PC-9 (cell line): ENCODE data around the gene SLCO2B1. TPM values are rescaled to one million over a fixed set of nuclear protein-coding genes. Genes with fewer than 3 reads are reported as not detected.

Experiments
- BruUV-seq: library from RNA; stranded (reverse); fragments of 400-500 nt; replicated peaks from 2 replicates; lab custom pipeline; 2021; lab: Mats Ljungman, UMichigan
- CTCF ChIA-PET: fragments of 300-600 bp; sonication (Branson Sonifier 250); formaldehyde crosslinking; loops from one replicate; lab custom pipeline; 2022; ENCODE audit warnings: antibody characterized with exemption; lab: Charles Lee
- POLR2A ChIA-PET: fragments of 300-600 bp; sonication (Branson Sonifier 250); formaldehyde crosslinking; loops from one replicate; lab custom pipeline; 2022; ENCODE audit warnings: antibody characterized with exemption; ENCODE audit not compliant: unreplicated experiment; lab: Charles Lee
- DNase-seq, 2 experiments: peaks; one replicate each; pipeline versions ENCODE4 v3.0.0 to v3.0.0-alpha.2; 2015 to 2022; ENCODE audit warnings: mixed read lengths in 1 of 2
- H2AFZ ChIP-seq: fragments of 200-600 bp; sonication (generic); 2 replicates; pipeline ENCODE4 v1.8.1; 2017; ENCODE audit warnings: antibody characterized with exemption
- H3F3A ChIP-seq: fragments of 200-600 bp; sonication (generic); 2 replicates; pipeline ENCODE4 v1.8.1; 2017; ENCODE audit warnings: antibody characterized with exemption, mild to moderate bottlenecking, low read depth; ENCODE audit not compliant: insufficient read depth
- H3K27ac ChIP-seq: fragments of 200-600 bp; sonication (generic); 2 replicates; pipeline ENCODE4 v1.6.1; 2016; ENCODE audit warnings: mixed run types
- H3K27me3 ChIP-seq: fragments of 200-600 bp; sonication (generic); 2 replicates; pipeline ENCODE4 v1.6.1; 2016; ENCODE audit warnings: low read depth, mixed run types; ENCODE audit not compliant: insufficient read depth
- H3K36me3 ChIP-seq: fragments of 200-600 bp; sonication (generic); 2 replicates; pipeline ENCODE4 v1.6.1; 2016; ENCODE audit warnings: low read depth, mixed run types
- H3K4me1 ChIP-seq: fragments of 200-600 bp; sonication (generic); replicated peaks from 2 replicates; pipeline ENCODE4 v1.6.1; 2016; ENCODE audit warnings: mixed run types; ENCODE audit not compliant: insufficient read depth
- H3K4me2 ChIP-seq: fragments of 200-600 bp; sonication (generic); 2 replicates; pipeline ENCODE4 v1.6.1; 2017; ENCODE audit warnings: mixed run types
- H3K4me3 ChIP-seq: fragments of 200-600 bp; sonication (generic); 2 replicates; pipeline ENCODE4 v1.6.1; 2016; ENCODE audit warnings: mixed run types
- H3K79me2 ChIP-seq: fragments of 200-600 bp; sonication (generic); 2 replicates; pipeline ENCODE4 v1.6.1; 2017; ENCODE audit warnings: low read depth, mixed run types
- H3K9me2 ChIP-seq: fragments of 200-600 bp; sonication (generic); 2 replicates; pipeline ENCODE4 v1.8.1; 2017; ENCODE audit warnings: mild to moderate bottlenecking; ENCODE audit not compliant: insufficient read depth
- H3K9me3 ChIP-seq: fragments of 200-600 bp; sonication (generic); 2 replicates; pipeline ENCODE4 v1.8.1; 2016; ENCODE audit warnings: low read depth; ENCODE audit not compliant: insufficient read depth
- H4K20me1 ChIP-seq: fragments of 200-600 bp; sonication (generic); 2 replicates; pipeline ENCODE4 v1.8.1; 2017; ENCODE audit not compliant: insufficient read depth
- EZH2 ChIP-seq: fragments of 200-600 bp; sonication (generic); IDR thresholded peaks from 2 replicates; pipeline ENCODE4 v1.8.0; 2017; ENCODE audit warnings: antibody characterized with exemption, low read depth
- intact Hi-C: fragments of 100-400 bp; cut with micrococcal nuclease; formaldehyde crosslinking; loops from one replicate; pipeline ENCODE4 v1.10.0; 2022; ENCODE audit not compliant: unreplicated experiment
- total RNA-seq: library from RNA; stranded (reverse); gene quantifications from 2 replicates; pipeline ENCODE4 v1.2.3, GENCODE V29; 2021
- TF ChIP-seq, protein P1 (sequence below): fragments of 200-600 bp; sonication (generic); conservative IDR thresholded peaks from 2 replicates; pipeline ENCODE4 v1.6.1; 2017; ENCODE audit warnings: mixed run types, antibody characterized with exemption, mild to moderate bottlenecking, moderate library complexity

SLCO2B1 gene
- total RNA-seq, 1 experiment from 2014 or later = 1.3 TPM

DNA sequence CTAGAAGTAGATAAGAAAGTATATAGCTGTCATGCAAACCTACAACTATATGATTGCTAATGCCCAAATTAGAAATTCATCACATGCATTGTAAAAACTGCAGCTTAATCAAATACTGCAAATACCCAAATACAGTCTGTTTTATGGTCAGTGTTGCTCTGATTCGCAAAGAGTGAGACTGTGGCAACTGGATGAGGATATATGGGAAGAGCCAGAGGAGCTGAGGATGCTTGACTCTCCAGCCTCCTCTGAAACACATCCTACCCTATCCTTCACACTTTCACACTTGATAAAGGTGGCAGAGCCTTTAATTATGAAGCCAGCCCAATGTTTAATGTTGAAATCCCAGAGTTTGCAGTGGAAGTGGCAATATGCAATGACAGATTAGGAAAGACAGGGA lies 32.3 kb upstream of the SLCO2B1 start:
- BruUV-seq = no TSS peak

DNA sequence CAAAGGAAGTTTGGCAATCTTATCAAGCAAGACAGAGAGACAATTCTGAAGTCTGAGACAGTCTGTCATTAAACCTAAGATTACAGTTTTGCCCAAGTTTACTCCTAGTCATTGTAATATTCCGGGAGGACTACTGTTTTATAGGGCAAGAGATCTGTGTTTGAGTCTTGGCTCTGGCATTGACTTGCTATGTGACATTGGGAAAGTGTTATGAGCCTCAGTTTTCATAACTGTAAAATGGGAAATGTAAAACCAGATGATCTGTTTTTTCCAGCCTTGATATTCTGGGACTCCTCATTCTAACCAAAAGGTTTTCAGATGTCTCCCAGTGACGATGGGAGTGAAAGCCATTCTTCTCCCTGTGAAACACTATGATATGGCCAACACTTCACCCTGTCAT lies 24.3 kb upstream of the SLCO2B1 start:
- no peaks in the 10 kb centered on the region for H3F3A ChIP-seq
- no peak overlapping the region for H3K27ac ChIP-seq
- no peak overlapping the region for H3K4me2 ChIP-seq
- H3K4me3 ChIP-seq = no peak overlapping the region
- H2AFZ ChIP-seq = no peak overlapping the region
- CTCF ChIA-PET = no interaction called here
- BruUV-seq = no TSS peak
- no peaks in the 10 kb centered on the region for H3K36me3 ChIP-seq
- no peaks in the 10 kb centered on the region for H3K79me2 ChIP-seq
- intact Hi-C loops = no loop called here
- H4K20me1 ChIP-seq = no peaks in the 10 kb centered on the region
- TF ChIP-seq EZH2 = no peak
- TF ChIP-seq, protein P1, sequence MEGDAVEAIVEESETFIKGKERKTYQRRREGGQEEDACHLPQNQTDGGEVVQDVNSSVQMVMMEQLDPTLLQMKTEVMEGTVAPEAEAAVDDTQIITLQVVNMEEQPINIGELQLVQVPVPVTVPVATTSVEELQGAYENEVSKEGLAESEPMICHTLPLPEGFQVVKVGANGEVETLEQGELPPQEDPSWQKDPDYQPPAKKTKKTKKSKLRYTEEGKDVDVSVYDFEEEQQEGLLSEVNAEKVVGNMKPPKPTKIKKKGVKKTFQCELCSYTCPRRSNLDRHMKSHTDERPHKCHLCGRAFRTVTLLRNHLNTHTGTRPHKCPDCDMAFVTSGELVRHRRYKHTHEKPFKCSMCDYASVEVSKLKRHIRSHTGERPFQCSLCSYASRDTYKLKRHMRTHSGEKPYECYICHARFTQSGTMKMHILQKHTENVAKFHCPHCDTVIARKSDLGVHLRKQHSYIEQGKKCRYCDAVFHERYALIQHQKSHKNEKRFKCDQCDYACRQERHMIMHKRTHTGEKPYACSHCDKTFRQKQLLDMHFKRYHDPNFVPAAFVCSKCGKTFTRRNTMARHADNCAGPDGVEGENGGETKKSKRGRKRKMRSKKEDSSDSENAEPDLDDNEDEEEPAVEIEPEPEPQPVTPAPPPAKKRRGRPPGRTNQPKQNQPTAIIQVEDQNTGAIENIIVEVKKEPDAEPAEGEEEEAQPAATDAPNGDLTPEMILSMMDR = no peak
- peaks cover 54% of the 10 kb centered on the region for H3K27me3 ChIP-seq
- H3K9me3 ChIP-seq = no peaks in the 10 kb centered on the region
- DNase-seq = no peak
- no peaks in the 10 kb centered on the region for H3K4me1 ChIP-seq
- no peaks in the 10 kb centered on the region for H3K9me2 ChIP-seq
- POLR2A ChIA-PET = no interaction called here

More for the DNA sequence above, 32.3 kb upstream of the SLCO2B1 start:
- no peaks in the 10 kb centered on the region for H3K36me3 ChIP-seq
- H4K20me1 ChIP-seq = no peaks in the 10 kb centered on the region
- no peak overlapping the region for H3K4me2 ChIP-seq
- ChIA-PET CTCF (no interaction called here), POLR2A (no interaction called here)
- H3K4me3 ChIP-seq = no peak overlapping the region
- intact Hi-C loops = no loop called here
- no peaks in the 10 kb centered on the region for H3F3A ChIP-seq
- peaks cover 7% of the 10 kb centered on the region for H3K9me3 ChIP-seq
- no peak overlapping the region for H3K27ac ChIP-seq
- TF ChIP-seq, protein P1 = no peak
- TF ChIP-seq EZH2 = no peak
- no peak for DNase-seq
- H3K9me2 ChIP-seq = no peaks in the 10 kb centered on the region
- H3K4me1 ChIP-seq = no peaks in the 10 kb centered on the region
- no peaks in the 10 kb centered on the region for H3K79me2 ChIP-seq
- H2AFZ ChIP-seq = no peak overlapping the region
- peaks cover 50% of the 10 kb centered on the region for H3K27me3 ChIP-seq

GRCh38 chr11:75132080-75132479 lies 18.8 kb upstream of the SLCO2B1 start:
- H3K27me3 ChIP-seq = peaks cover 88% of the 10 kb centered on the region
- TF ChIP-seq EZH2 = no peak
- TF ChIP-seq, protein P1 = no peak
- ChIA-PET POLR2A (no interaction called here), CTCF (no interaction called here)
- H3K79me2 ChIP-seq = no peaks in the 10 kb centered on the region
- H3K4me1 ChIP-seq = no peaks in the 10 kb centered on the region
- H4K20me1 ChIP-seq = no peaks in the 10 kb centered on the region
- H3K36me3 ChIP-seq = no peaks in the 10 kb centered on the region
- no peak for DNase-seq
- no TSS peak for BruUV-seq
- intact Hi-C loops = no loop called here
- H3K27ac ChIP-seq = no peak overlapping the region
- no peak overlapping the region for H2AFZ ChIP-seq
- H3K4me3 ChIP-seq = no peak overlapping the region
- H3K9me3 ChIP-seq = no peaks in the 10 kb centered on the region
- H3K4me2 ChIP-seq = no peak overlapping the region
- H3F3A ChIP-seq = no peaks in the 10 kb centered on the region
- H3K9me2 ChIP-seq = no peaks in the 10 kb centered on the region
